Mesenchymal stem cell (in vitro differentiated cells and primary cell): ENCODE results near the gene RANBP1. TPM values are rescaled to one million over a fixed set of nuclear protein-coding genes. Genes with fewer than 3 reads are reported as not detected.
"Not testable (repeated sequence)": the region's sequence is repeated elsewhere in the genome, so short reads cannot be mapped to it uniquely, and the experiment has no call there.

Source experiments
- DNase-seq: peaks from one replicate; pipeline ENCODE4 v3.0.0-alpha.2; 2013
- H2AFZ ChIP-seq: one replicate; pipeline ENCODE4 v1.6.1; 2013; ENCODE audit warnings: low read depth, mild to moderate bottlenecking, control low read depth, inconsistent platforms, low read length, moderate library complexity
- H2AK5ac ChIP-seq: 2 replicates; pipeline ENCODE4 v1.6.1; 2013; ENCODE audit warnings: low read length, moderate library complexity, mild to moderate bottlenecking, inconsistent platforms; ENCODE audit not compliant: severe bottlenecking
- H2BK120ac ChIP-seq: one replicate; pipeline ENCODE4 v1.6.1; 2013; ENCODE audit warnings: low read depth, mild to moderate bottlenecking, inconsistent platforms, low read length, moderate library complexity
- H2BK12ac ChIP-seq, 2 experiments: one replicate each; pipeline ENCODE4 v1.6.1; 2013; ENCODE audit warnings: inconsistent platforms in 2 of 2, low read length in 2 of 2, mild to moderate bottlenecking in 2 of 2, moderate library complexity in 2 of 2, control low read depth in 1 of 2
- H2BK15ac ChIP-seq: one replicate; pipeline ENCODE4 v1.6.1; 2013; ENCODE audit warnings: mild to moderate bottlenecking, low read depth, inconsistent platforms; ENCODE audit not compliant: poor library complexity, severe bottlenecking
- H2BK5ac ChIP-seq: 2 replicates; pipeline ENCODE4 v1.6.1; 2013; ENCODE audit warnings: low read depth, mild to moderate bottlenecking, low read length, control low read depth, inconsistent platforms; ENCODE audit not compliant: poor library complexity, severe bottlenecking
- H3K14ac ChIP-seq, 2 experiments: one replicate each; pipeline ENCODE4 v1.6.1; 2013; ENCODE audit warnings: inconsistent platforms in 2 of 2, low read length in 2 of 2, control low read depth in 1 of 2, mild to moderate bottlenecking in 1 of 2, moderate library complexity in 1 of 2
- H3K18ac ChIP-seq, 2 experiments: one replicate each; pipeline ENCODE4 v1.6.1; 2013; ENCODE audit warnings: inconsistent platforms in 2 of 2, low read length in 2 of 2, control low read depth in 1 of 2, low read depth in 1 of 2, mild to moderate bottlenecking in 1 of 2
- H3K23ac ChIP-seq, 2 experiments: one replicate each; pipeline ENCODE4 v1.6.1; 2013; ENCODE audit warnings: inconsistent platforms in 2 of 2, low read length in 2 of 2, mild to moderate bottlenecking in 2 of 2, moderate library complexity in 2 of 2, control low read depth in 1 of 2
- H3K27ac ChIP-seq: 2 replicates; pipeline ENCODE4 v1.5.1; 2013; ENCODE audit warnings: mild to moderate bottlenecking, moderate library complexity, low read length, control low read depth, inconsistent platforms; ENCODE audit not compliant: poor library complexity, severe bottlenecking
- H3K27me3 ChIP-seq, 2 experiments: 2 replicates each; pipeline versions ENCODE4 v1.6.1 to v1.7.0; 2013; ENCODE audit warnings: low read length in 2 of 2, mild to moderate bottlenecking in 2 of 2, moderate library complexity in 2 of 2, control low read depth in 1 of 2, inconsistent platforms in 1 of 2; ENCODE audit not compliant: control insufficient read depth in 1 of 2, insufficient read depth in 1 of 2
- H3K36me3 ChIP-seq, 2 experiments: 2 replicates each; pipeline versions ENCODE4 v1.6.1 to v1.7.0; 2013; ENCODE audit warnings: low read length in 2 of 2, control low read depth in 1 of 2, inconsistent platforms in 1 of 2, low read depth in 1 of 2, mild to moderate bottlenecking in 1 of 2; ENCODE audit not compliant: insufficient read depth in 2 of 2, control insufficient read depth in 1 of 2
- H3K4ac ChIP-seq, 2 experiments: one replicate each; pipeline ENCODE4 v1.6.1; 2013; ENCODE audit warnings: inconsistent platforms in 2 of 2, low read length in 2 of 2, mild to moderate bottlenecking in 2 of 2, moderate library complexity in 2 of 2, control low read depth in 1 of 2, low read depth in 1 of 2
- H3K4me1 ChIP-seq: 2 replicates; pipeline ENCODE4 v1.6.1; 2013; ENCODE audit warnings: low read depth, low read length, control low read depth; ENCODE audit not compliant: control insufficient read depth, insufficient read depth
- H3K4me2 ChIP-seq: 2 replicates; pipeline ENCODE4 v1.6.1; 2013; ENCODE audit warnings: low read length, mild to moderate bottlenecking, inconsistent platforms; ENCODE audit not compliant: poor library complexity, severe bottlenecking
- H3K4me3 ChIP-seq, 2 experiments: 2 replicates each; pipeline versions ENCODE4 v1.5.1 to v1.7.0; 2013; ENCODE audit warnings: low read length in 2 of 2, mild to moderate bottlenecking in 2 of 2, control low read depth in 1 of 2, low read depth in 1 of 2; ENCODE audit not compliant: insufficient read depth in 1 of 2
- H3K79me1 ChIP-seq: replicated peaks from 2 replicates; pipeline ENCODE4 v1.6.1; 2013; ENCODE audit warnings: mild to moderate bottlenecking, control low read depth, low read length, inconsistent platforms; ENCODE audit not compliant: poor library complexity, severe bottlenecking
- H3K9ac ChIP-seq: 2 replicates; pipeline ENCODE4 v1.7.0; 2013; ENCODE audit warnings: mild to moderate bottlenecking, low read length, moderate library complexity
- H3K9me3 ChIP-seq: 2 replicates; pipeline ENCODE4 v1.7.0; 2013; ENCODE audit warnings: mild to moderate bottlenecking, low read length; ENCODE audit not compliant: control insufficient read depth
- H4K8ac ChIP-seq: one replicate; pipeline ENCODE4 v1.6.1; 2013; ENCODE audit warnings: inconsistent platforms, mild to moderate bottlenecking, low read length, moderate library complexity
- H4K91ac ChIP-seq: one replicate; pipeline ENCODE4 v1.6.1; 2013; ENCODE audit warnings: mild to moderate bottlenecking, low read length, inconsistent platforms
- WGBS: methylation state at CpG from one replicate; pipeline ENCODE4 v1.1.7; 2013; ENCODE audit warnings: mixed read lengths; 5-methylcytosine and 5-hydroxymethylcytosine counted together
- polyA plus RNA-seq, 2 experiments: library from polyadenylated mRNA; stranded (reverse); fragments of 200-250 nt; gene quantifications; one replicate each; pipeline ENCODE4 v1.2.3, GENCODE V29; 2013

The RANBP1 gene
- 126 TPM for polyA plus RNA-seq (2013, experiment 1 of 2)
- 125 TPM for polyA plus RNA-seq (2013, experiment 2 of 2)

- Histone ChIP-seq H3K27me3 (no peaks in the 10 kb centered on the region), H4K91ac (peak within 1 kb of the TSS; percentile 96), H3K14ac (peak within 1 kb of the TSS; percentile 87 to 98), H2BK15ac (peak within 1 kb of the TSS; percentile 78), H3K4me1 (peaks cover 33% of the 10 kb centered on the region), H3K9ac (peak within 1 kb of the TSS; percentile 98), H3K4me3 (peak within 1 kb of the TSS; percentile 96), H3K4me2 (peak within 1 kb of the TSS; percentile 98), H3K23ac (peak within 1 kb of the TSS in 1 of 2 experiments; percentile 66), H3K4ac (peak within 1 kb of the TSS; percentile 89 to 96), H2AFZ (peak within 1 kb of the TSS; percentile 85), H3K79me1 (peaks cover 39% of the 10 kb centered on the region), H3K36me3 (peaks cover 64 to 73% of the 10 kb centered on the region in 2 experiments), H3K27ac (peak within 1 kb of the TSS; percentile 57), H2BK12ac (peak within 1 kb of the TSS; percentile 31 to 71), H3K18ac (peak within 1 kb of the TSS; percentile 96), H3K9me3 (no peaks in the 10 kb centered on the region), H2AK5ac (peak within 1 kb of the TSS; percentile 79), H2BK120ac (peak within 1 kb of the TSS; percentile 98), H4K8ac (peak within 1 kb of the TSS; percentile 99), H2BK5ac (peak within 1 kb of the TSS; percentile 77)
- no peak for DNase-seq
- WGBS = 91% methylated on average over 30 of the region's 30 CpGs
Observed at GRCh38 chr22:20115691-20116375, at the start of gene RANBP1. Gene RANBP1, plus strand, starts transcription at chr22:20116104. Its CDS starts 81 bp downstream, at chr22:20116185.

DNA sequence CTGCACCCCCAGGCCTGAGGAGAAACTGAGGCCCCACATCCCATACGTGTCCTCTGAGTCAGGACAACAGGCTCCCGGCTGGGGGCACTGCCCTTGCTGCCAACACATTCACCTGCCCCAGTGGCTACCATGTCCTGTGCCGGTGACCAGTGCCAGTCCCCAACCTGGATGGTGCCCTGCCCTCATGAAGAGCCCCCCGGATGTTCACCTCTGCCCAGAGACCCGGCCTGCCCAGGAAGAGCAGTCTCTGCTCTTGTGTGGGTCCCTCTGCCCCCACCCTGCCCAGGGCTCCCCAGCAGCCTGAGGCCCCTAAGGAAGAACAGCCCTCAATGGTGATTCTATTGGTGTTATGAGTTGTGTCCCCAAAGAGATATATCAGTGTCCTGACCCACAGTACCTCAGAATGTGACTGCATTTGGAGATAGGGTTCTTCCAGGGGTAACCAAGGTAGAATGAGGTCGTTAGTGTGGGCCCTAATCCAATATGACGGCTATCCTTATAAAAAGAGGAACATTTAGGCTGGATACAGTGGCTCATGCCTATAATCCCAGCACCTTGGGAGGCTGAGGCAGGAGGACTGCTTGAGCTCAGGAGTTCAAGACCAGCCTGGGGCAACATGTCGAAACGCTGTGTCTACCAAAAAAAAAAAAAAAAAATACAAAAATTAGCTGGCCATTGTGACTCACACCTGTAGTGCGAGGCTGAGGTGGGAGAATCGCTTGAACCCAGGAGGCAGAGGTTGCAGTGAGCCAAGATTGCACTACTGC, 49.1 kb upstream of the RANBP1 start:
- Histone ChIP-seq H2AFZ (no peak overlapping the region), H2BK12ac (no peak overlapping the region), H3K4ac (no peak overlapping the region), H2BK15ac (no peak overlapping the region), H3K18ac (no peak overlapping the region), H3K4me1 (peaks cover 15% of the 10 kb centered on the region), H3K4me2 (no peak overlapping the region), H3K79me1 (no peaks in the 10 kb centered on the region), H3K36me3 (peaks cover 33 to 45% of the 10 kb centered on the region in 2 experiments), H4K8ac (no peak overlapping the region), H2BK120ac (no peak overlapping the region), H3K23ac (no peak overlapping the region), H3K27ac (no peak overlapping the region), H4K91ac (no peak overlapping the region), H3K9ac (no peak overlapping the region), H3K9me3 (no peaks in the 10 kb centered on the region), H3K27me3 (no peaks in the 10 kb centered on the region), H3K4me3 (no peak overlapping the region), H2BK5ac (no peak overlapping the region), H3K14ac (no peak overlapping the region), H2AK5ac (no peak overlapping the region)
- DNase-seq = no peak
- WGBS = 93% methylated on average over 11 of the region's 11 CpGs

GRCh38 chr22:20067384-20067682, 48.6 kb upstream of the RANBP1 start:
- WGBS = 99% methylated on average over 3 of the region's 3 CpGs
- H3K27me3 ChIP-seq = not testable (repeated sequence)
- peaks cover 30 to 40% of the 10 kb centered on the region in 2 experiments for H3K36me3 ChIP-seq

DNA sequence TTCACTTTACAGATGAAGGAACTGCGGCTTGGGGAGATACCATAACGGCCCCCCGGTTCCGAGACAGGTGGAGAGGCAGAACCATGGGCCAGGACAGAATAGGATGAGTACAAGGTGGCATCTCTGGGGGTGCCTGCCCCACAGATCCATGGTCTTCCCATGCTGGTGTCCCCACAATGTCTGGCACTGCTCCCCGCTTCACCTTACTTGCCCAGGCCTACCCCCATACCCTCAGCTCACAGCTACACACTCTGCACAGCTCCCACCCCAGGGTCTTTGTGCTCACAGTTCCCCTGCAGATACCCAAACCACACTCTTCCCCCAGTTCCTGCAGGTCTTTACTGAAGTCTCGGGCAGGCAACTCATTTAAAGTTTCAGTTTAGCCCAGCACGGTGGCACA, 47.3 kb upstream of the RANBP1 start:
- no peak overlapping the region for H2AFZ ChIP-seq
- no peak overlapping the region for H3K27ac ChIP-seq
- no peaks in the 10 kb centered on the region for H3K9me3 ChIP-seq
- no peak overlapping the region for H3K18ac ChIP-seq
- no peak overlapping the region for H2BK5ac ChIP-seq
- no peak overlapping the region for H3K14ac ChIP-seq
- H3K36me3 ChIP-seq = peaks cover 18 to 28% of the 10 kb centered on the region in 2 experiments
- H3K9ac ChIP-seq = no peak overlapping the region
- WGBS = 98% methylated on average over 6 of the region's 7 CpGs
- no peak overlapping the region for H2BK15ac ChIP-seq
- H3K4ac ChIP-seq = no peak overlapping the region
- H4K91ac ChIP-seq = no peak overlapping the region
- no peak overlapping the region for H2BK12ac ChIP-seq
- H3K4me3 ChIP-seq = no peak overlapping the region
- H3K27me3 ChIP-seq = no peaks in the 10 kb centered on the region
- no peaks in the 10 kb centered on the region for H3K79me1 ChIP-seq
- no peak overlapping the region for H4K8ac ChIP-seq
- no peak overlapping the region for H2BK120ac ChIP-seq
- no peak overlapping the region for H3K23ac ChIP-seq
- peaks cover 3% of the 10 kb centered on the region for H3K4me1 ChIP-seq
- no peak overlapping the region for H2AK5ac ChIP-seq
- no peak overlapping the region for H3K4me2 ChIP-seq
- no peak for DNase-seq

More at GRCh38 chr22:20067384-20067682, 48.6 kb upstream of the RANBP1 start:
- H2BK12ac ChIP-seq, H3K27ac ChIP-seq, DNase-seq, H3K9ac ChIP-seq, H3K4ac ChIP-seq, H4K8ac ChIP-seq, H2AFZ ChIP-seq, H2AK5ac ChIP-seq, H2BK120ac ChIP-seq, H3K4me3 ChIP-seq, H3K4me2 ChIP-seq, H3K14ac ChIP-seq, H4K91ac ChIP-seq, H2BK5ac ChIP-seq, H3K79me1 ChIP-seq, H3K23ac ChIP-seq, H3K18ac ChIP-seq, H2BK15ac ChIP-seq, H3K9me3 ChIP-seq: not testable (repeated sequence)
- H3K4me1 ChIP-seq = peaks cover 11% of the 10 kb centered on the region
